ENCODE results near the gene C1QTNF1.

Gene C1QTNF1

DNA sequence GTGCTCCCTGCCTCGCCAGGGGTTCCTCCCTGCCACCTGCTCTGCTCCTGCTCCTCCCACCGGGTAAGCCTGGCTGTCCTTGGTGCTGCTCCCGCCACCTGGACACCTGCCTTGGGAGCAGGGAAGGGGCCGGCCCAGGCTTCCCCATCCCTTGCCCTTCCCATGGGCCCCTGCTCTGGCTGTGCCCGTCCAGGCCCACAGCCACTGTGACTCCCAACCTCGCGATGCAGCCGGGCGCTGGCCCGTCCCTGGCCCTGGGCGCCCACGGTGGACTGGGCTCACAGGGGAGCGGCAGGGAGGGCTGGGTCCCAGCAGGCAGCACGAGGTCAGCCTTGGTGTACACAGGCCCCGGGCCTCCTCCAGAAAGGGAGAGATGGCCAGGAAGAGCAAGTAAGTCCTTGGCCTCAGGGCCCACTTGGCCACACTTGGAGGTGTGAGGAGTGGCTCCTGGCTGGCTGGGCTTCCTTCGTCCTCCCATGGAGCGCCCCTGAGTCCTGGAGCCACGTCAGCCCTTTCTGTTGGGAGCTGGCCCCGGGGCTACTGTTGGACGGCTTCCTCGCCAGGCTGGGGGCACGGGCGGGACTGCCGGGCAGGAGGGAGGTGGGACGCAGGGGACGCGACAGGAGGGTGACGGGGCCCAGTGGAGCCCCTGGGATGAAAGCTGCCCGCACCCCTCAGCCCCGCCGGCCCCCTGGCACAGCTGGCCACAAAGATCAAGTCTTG, 65.9 kb downstream of the C1QTNF1 start:
- in situ Hi-C loops (cut with MboI; ENCODE audit: low sequenced_read_pairs), result no loop called here

DNA sequence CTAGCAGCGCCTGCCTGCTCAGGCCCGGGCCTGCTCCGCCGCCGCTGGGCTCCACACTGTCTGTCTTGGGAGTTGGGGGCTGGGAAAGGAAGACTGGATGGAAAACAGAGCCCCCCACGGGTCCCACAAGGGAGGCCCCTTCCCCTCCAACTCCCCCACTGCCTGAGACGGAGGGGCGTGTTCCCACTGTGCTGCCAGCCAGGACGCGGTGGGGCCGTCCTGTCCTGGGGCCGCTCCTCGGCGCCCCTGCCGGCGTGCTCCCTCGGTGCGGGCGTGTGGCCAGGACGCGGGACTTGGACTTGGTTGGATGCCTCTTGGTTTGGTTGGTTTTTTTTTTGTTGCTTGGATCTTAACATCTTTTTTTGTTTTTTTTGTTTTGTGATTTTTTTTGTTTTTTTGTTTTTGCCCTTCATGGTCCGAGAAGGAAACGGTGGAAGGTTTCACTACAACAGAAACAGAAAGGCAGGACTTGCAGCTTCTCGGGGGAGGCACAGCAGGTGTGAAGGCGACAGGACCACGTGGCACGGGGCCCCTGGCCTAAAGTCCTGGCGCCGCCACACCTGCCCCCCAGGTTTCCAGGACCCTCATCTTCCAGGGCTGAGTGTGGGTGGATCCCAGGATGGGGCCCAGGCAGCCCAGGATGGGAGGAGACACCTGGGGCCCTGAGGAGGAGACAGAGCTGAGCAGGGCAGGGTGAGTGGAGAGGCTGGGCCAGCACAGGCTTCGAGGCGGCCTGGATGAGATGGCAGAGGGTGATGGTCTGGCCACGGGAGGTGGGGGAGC, 66.7 kb downstream of the C1QTNF1 start:
- in situ Hi-C loops (cut with MboI; ENCODE audit: low sequenced_read_pairs), result no loop called here

DNA sequence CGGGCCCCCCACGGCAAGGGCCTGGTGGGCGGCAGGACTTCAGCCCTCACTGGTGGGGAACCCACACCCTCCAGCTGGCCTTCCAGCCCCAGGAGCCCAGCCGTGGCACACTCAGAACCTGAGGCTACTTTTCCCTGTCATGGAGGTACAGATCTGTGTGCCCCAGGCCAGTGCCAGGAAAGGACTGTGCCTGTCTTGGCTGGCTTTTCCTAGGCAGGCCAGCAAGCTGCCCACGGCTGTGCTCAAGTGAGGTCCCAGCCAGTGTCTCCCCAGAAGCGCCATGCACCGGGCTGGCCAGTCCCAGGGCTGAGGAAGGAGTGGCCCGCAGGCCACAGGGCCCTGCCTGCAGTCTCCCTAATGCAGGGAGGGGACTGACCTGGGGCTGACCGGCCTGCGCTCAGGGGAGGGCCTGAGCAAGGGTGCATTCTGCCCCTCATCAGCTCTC, 67.3 kb downstream of the C1QTNF1 start:
- in situ Hi-C loops (cut with MboI; ENCODE audit: low sequenced_read_pairs), result no loop called here

DNA sequence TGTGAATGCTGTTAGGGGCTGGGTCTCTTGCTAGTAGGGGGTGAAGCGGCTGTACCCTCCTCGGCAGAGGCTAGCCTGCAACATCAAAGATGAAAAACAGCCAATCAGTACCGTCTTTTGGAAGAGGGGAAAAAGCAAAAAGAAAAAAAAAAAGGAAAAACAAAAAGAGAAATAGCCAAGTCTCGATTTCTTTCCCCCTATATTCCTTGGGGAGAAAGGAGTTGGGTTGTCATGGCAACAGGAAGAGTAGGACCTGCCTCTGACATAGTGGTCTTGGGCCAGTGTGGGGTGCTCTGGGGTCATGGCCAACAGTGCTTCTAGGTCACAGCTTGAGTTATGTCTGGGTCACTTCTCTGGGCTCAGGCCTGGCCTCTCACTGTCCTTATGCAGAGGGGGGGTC, 68.6 kb downstream of the C1QTNF1 start:
- in situ Hi-C loops (cut with MboI; ENCODE audit: low sequenced_read_pairs), result no loop called here

DNA sequence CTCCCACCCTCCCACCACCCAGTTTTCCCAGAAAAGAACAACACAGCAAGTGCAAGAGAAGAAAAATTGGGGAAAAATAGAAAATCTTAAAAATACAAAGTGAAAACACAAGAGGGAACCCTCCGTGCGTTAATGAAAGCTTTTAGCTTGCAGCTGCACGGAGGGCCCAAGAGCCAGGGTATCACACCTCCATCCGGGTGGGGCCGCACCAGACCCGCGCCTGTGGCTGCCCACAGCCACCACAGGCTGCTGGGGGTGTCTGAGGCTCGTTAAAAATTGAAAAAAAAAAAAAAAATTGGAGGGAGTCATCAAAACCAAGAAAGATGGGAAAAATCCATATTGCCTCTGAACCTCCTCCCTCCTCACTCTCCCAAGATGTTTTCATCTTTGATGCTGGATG, 69.3 kb downstream of the C1QTNF1 start:
- in situ Hi-C loops (cut with MboI; ENCODE audit: low sequenced_read_pairs), result no loop called here

DNA sequence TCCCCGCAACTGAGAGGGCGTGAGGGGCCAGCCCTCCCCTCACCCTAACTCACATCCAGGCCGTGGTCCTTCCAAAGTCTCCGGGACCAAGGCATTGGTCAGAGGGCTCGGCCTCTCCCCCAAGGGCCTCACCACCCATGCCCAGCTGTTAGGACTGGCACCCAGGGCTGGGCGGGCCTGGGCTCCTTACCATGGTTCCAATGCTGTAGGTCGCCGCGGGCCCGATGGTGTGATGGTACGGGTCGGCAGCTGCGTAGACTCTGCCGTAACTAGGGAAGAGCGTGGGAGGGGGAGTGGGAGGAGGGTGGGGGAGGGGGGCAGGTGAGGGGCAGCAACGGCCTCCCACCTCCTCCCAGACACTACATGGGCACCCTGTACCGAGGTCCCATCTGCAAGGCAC, 70.3 kb downstream of the C1QTNF1 start:
- in situ Hi-C loops (cut with MboI; ENCODE audit: low sequenced_read_pairs), result no loop called here

DNA sequence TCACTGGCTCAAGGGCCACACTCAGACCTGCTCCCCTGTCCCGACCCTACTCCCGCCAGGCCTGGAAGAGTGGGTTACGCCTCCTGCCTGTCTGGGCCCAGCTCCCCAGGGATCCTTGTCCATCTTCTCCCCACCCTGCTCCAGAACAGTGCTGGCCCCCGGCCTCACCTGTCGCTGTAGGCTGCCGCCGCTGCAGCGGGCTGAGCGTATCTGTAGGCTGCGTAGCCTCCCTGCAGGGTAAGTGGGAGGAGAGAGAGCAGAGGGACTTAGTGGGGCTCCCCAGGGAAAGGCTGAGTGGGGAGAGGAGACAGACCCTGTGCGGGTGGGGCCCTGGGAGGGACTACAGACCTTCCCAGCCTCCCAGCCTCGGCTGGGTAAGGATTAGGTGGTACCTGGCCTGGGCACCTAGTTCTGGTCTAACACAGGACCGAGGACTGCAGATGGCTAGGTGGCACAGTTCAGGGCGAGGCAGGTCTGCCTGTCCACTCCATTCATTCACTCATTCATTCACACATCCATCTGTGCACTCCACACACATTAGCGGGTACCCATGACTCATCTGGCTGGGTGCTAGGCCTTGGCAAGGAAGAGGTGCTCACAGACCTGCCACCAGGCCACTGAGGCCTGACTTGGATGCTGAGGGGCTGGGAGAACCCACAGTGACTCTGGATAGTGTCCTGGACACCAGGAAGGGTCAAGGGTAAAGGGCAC, 71.5 kb downstream of the C1QTNF1 start:
- in situ Hi-C loops (cut with MboI; ENCODE audit: low sequenced_read_pairs), result no loop called here

DNA sequence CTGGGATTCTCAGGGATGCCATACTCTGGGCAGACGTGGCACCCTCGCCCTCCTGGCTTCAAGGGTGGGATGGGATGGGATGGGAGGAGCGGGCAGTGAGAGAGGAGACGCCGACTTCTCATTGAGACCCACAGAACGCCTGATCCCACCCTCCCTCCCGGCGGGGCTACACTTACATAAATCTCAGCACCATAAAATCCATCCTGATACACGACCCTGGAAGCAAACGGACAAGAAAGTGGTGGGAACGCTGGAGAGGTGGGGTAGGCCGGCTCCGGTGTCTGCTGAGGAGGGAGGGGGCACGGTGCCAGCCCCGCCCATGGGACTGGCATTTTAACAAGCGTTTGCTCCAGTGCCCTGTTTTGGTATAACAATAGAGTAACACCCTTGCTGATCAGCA, 72.5 kb downstream of the C1QTNF1 start:
- in situ Hi-C loops (cut with MboI; ENCODE audit: low sequenced_read_pairs), result no loop called here

DNA sequence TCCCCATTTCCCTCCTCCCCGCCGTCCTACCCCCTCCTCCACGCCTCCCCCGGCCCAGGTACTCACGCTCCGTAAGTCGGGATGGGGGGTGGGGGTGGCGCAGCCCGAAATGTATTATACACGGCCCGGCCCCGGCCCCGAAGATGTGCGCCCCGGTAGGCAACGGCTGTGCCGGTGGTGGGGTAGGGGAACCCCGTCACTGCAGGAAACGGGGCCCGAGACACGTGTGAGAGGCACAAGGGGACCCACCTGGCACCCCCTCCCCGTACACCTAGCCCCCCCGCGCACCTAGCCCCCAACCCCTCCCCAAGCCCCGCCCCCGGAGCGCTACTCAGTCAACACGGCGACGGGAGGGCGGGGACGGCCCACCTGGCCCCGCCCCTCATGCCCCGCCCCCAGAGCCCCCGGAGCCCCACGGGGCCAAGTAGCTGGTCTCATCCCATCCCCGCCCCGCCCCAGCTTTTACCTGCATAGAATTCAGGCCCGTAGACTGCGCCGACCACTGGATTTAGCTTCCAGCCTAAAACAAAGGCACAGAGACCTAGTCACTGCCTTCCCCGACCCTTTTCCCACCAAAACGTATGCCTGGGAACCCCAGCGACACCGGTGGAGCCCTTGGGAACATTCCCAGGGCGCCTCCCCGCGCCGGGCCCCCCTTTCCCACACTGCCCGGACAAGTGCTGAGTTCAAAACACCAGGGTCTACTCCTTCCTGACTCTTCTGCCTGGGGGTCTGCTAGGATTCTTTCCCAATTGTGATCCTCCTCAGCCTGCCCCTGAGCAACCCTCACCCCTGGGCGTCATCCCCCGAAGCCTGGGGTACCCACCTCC, 73.5 kb downstream of the C1QTNF1 start:
- in situ Hi-C loops (cut with MboI; ENCODE audit: low sequenced_read_pairs), result no loop called here

DNA sequence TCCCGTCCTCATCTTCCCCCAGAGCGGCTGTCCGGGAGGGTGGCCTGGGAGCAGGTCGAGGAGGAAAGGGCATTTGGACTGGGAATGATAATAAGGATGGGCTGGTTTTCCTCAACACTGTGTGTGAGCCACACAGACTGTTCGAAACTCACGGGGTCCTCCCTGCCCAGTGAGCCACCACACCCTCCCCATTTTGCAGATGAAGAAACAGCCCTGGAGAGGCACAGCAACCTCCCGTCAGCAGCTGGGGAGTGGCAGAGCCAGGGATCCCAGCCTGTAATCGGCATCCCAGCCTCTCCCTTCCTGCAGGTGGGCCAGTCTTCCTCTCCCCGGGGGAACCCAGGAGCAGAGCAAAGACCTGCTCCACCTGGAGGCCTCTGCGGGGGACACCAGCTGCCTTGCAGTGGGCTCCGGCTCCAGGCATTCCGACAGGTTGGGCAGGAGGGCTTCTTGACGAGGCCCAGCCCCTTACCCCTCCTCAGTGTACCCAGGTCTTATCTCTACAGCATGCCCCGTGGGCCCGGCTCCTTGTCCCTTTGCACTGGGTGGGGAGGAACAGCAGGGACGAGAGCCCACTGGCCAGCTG, 74.4 kb downstream of the C1QTNF1 start:
- in situ Hi-C loops (cut with MboI; ENCODE audit: low sequenced_read_pairs), result no loop called here

All from hTERT RPE-1 (cell line).